HG02759 (cell line): Measurements from ENCODE around the gene AATK.

Experiments used
- ATAC-seq: cut with Tn5 transposase; IDR thresholded peaks from one replicate; pipeline ENCODE4 v1.9.1; 2021; ENCODE audit warnings: mild to moderate bottlenecking, moderate library complexity; ENCODE audit not compliant: unreplicated experiment

Gene AATK

DNA sequence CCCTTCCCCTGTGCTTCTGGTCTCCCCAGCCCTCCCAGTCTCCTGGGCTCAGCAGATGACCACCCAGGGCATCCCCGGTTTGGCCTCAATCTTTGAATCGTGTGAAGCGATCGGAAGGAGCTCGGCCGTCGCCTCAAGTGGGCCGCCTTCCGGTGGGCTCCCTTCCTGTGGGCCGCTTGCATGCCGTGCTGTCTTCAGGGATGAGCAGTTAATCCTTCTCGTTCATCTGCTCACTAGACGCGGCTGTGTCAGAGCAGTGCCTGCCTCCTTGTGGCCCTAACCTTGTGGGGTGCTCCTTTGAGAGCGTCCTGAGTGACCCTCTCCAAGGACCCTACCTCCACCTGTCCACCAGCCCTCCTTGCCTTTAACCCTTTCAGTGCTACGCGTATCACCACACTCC lies 90.7 kb downstream of the AATK start:
- ATAC-seq: no peak

DNA sequence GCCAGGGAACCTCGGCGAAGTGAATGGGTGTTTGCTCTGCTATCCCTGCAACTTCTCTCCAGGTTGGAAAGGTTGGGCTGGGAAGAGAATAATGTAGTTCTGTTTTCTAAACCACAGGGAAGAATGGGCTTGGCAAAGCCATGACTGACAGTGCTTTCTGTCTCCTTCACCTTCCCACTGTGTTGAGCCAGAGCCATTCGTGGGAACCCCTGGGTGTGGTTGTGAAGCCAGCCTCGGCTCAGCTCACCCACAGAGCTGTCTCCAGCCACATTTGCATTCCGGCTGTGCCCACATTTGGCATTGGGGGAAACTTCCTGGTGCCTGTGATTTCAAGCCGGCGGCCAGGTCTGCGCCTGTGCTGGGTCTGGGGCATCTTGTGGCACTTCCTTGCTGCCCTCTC lies 91.1 kb downstream of the AATK start:
- no peak for ATAC-seq

- no peak for ATAC-seq
Observed at GRCh38 chr17:81073967-81074839, 91.8 kb downstream of the AATK start.

- no peak for ATAC-seq
Observed at GRCh38 chr17:81071761-81072741, 94.0 kb downstream of the AATK start.

DNA sequence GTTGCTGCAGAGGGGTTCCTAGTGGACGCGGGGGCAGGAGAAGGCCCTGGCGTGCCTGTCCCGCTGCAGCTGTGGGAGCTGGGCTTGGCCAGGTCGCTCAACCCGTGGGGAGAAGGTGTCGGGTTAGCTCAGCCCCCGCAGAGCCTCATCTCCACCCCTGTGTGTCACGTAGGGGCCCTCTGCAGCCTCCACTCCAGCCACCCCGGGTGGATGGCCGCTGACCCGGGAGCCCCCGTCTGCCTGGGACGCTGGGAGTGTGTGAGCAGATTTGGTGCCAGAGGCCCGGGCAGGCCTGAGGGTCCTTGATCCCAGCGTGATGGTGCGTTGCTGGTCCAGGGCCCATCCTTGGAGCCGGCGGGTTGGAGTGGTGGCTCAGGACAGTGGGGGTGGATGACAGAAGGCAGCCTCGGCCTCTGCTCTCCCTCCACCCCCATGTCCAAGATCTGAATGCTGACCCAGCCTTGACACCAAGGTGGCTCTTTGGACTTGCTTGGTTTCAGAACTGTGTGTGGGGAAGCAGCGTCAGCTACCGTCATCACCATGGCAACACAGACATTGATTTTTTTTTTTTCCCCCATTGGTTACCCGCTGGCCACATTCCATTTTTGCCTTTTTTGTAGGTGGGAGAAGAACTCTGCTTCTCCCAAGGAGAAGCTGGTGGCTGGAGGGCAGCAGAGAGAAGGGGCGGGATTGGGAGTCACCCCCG lies 95.3 kb downstream of the AATK start:
- no peak for ATAC-seq

GRCh38 chr17:81069135-81069645 lies 96.8 kb downstream of the AATK start:
- no peak for ATAC-seq

DNA sequence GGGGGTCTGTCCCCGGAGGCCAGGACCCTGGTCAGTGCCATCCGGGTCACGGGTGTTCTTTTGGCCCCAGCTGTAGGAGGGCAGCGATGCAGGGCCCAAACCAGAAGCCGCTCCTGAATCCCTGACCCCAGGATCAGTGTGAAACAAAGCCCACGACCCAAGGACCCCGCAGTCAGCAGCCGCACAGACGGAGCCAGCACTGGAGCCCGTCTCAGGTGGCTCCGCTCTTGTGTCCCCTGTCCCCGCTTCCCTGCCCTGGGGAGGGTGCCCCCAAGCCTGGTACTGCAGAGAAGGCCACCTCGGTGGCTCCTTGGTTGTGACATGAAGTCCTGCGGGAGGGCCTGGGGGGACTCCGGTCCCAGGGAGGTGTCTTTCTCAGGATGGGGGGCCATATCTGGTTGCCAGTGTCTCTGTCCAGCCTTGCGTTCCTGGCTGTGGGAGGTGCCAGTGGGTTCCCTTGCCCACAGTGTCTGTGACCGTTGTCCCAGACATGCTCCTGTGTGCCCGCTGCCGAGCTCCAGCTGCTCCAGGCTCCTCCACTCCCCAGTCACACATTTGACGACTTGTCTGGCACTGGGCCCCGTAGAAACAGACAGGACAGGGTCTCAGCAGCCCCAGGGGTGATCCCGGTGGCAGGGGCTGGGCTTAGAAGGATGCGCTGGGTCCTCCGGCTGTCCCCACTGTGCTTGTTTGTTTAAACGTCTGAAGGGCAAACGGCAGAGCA lies 97.4 kb downstream of the AATK start:
- no peak for ATAC-seq

DNA sequence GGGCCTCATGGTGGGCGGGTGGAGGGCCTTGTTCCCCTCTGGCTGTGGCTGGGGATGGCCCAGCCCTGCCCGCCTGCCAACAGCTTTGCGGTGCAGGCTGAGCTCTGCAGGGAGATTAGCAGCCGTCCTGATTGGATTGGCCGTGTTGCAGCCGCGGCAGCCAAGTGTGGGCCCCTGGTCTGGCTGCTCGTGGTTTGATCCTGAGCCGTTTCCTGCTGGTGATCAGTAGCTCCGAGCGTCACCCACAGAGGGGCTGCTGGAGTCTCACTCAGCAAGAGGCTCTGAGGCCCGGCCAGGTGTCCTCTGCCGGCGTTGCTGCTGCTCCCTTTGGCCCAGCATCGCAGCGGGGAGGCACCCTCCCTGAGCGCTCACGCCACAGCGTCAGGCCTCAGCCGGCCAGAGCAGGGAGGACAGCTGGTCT lies 98.6 kb downstream of the AATK start:
- ATAC-seq: no peak
